ENCODE measurements around the gene MT1M. TPM values are rescaled to one million over a fixed set of nuclear protein-coding genes. Genes with fewer than 3 reads are reported as not detected.

MT1M gene
- polyA plus RNA-seq, 3 donors = not detected

DNA sequence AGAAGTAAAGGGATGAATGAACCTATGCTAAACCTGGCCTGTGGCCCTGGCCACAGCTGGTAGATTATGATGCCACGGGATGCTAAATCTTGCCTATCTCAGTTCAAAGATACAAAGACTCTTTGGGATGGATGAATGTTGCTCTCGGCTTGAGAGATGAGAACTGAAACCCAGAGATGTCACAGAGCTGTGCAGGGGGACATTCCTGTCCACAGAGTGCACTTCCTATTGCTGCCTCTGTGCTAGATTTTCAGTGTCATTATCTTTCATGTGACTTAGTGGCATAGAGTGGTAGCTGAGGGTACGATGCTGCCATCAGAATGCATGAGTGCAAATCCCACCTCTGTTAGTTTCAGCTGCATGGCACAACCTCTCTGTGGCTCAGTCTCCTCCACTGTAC lies 2.3 kb upstream of the MT1M start:
- Histone ChIP-seq H3K4me2 (replicated peaks; ENCODE audit: extremely low read depth, low read length, poor library complexity, severe bottlenecking) (no peak overlapping the region), H3K9me3 (replicated peaks in 1 of 2; ENCODE audit: control insufficient read depth in 1 of 2, insufficient read depth in 1 of 2, low read length in 2 of 2) (peaks cover 0 to 30% of the 10 kb centered on the region in 2 donors), H3K9ac (ENCODE audit: insufficient read depth, low read length, poor library complexity, severe bottlenecking) (no peak overlapping the region), H3K4me1 (ENCODE audit: control insufficient read depth in 1 of 2, insufficient read depth in 2 of 2, low read length in 2 of 2) (peaks cover 20 to 30% of the 10 kb centered on the region in 2 donors), H3K36me3 (replicated peaks in 1 of 2; ENCODE audit: control insufficient read depth in 1 of 2, insufficient read depth in 2 of 2, low read length in 2 of 2) (no peaks in the 10 kb centered on the region), H3K27ac (ENCODE audit: low read depth in 1 of 2, low read length in 2 of 2) (no peak overlapping the region), H4K20me1 (ENCODE audit: insufficient read depth, low read length) (no peaks in the 10 kb centered on the region), H2AFZ (ENCODE audit: insufficient read depth, low read depth, low read length, poor library complexity, severe bottlenecking) (no peak overlapping the region), H3K27me3 (ENCODE audit: control insufficient read depth in 2 of 2, insufficient read depth in 2 of 2, low read length in 2 of 2) (peaks cover 44 to 84% of the 10 kb centered on the region in 2 donors), H3K79me2 (ENCODE audit: insufficient read depth, low read length) (no peaks in the 10 kb centered on the region), H3K4me3 (replicated peaks in 1 of 3; ENCODE audit: low read depth in 2 of 3, low read length in 3 of 3) (no peak overlapping the region)
- intact Hi-C loops (cut with micrococcal nuclease) = no loop called here
- DNase-seq = peak in 1 of 3 donors; percentile 26
- Mint-ChIP-seq H3K27me3 (ENCODE audit: low read depth in 3 of 3) (peaks cover 73 to 93% (median 88%) of the 10 kb centered on the region in 3 donors), H3K4me1 (peaks cover 38% of the 10 kb centered on the region), H3K27ac (no peak overlapping the region), H3K36me3 (peaks cover 0 to 9% of the 10 kb centered on the region in 2 donors), H3K9me3 (peaks cover 0 to 23% (median 6%) of the 10 kb centered on the region in 7 donors), H3K4me3 (peak overlapping the region in 1 of 2 donors; percentile 53)
- WGBS (ENCODE audit: insufficient coverage) = 17% methylated on average over 2 of the region's 3 CpGs
- TF ChIP-seq, protein P1, sequence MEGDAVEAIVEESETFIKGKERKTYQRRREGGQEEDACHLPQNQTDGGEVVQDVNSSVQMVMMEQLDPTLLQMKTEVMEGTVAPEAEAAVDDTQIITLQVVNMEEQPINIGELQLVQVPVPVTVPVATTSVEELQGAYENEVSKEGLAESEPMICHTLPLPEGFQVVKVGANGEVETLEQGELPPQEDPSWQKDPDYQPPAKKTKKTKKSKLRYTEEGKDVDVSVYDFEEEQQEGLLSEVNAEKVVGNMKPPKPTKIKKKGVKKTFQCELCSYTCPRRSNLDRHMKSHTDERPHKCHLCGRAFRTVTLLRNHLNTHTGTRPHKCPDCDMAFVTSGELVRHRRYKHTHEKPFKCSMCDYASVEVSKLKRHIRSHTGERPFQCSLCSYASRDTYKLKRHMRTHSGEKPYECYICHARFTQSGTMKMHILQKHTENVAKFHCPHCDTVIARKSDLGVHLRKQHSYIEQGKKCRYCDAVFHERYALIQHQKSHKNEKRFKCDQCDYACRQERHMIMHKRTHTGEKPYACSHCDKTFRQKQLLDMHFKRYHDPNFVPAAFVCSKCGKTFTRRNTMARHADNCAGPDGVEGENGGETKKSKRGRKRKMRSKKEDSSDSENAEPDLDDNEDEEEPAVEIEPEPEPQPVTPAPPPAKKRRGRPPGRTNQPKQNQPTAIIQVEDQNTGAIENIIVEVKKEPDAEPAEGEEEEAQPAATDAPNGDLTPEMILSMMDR (IDR thresholded peaks at IDR 0.05) = no peak

DNA sequence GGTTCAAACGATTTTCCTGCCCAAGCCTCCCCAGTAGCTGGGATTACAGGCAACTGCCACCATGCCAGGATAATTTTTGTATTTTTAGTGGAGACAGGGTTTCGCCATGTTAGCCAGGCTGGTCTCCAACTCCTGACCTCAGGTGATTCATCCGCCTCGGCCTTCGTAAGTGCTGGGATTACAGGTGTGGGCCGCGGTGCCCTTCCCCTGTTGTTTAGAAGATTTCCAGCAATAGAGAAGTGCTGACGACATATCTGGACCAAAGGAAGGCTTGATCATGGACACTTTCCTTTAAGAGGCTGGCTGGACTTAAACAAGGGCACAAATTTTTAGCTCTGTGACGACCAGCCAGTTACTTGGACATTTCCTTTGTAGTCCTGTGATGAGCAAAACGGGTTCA lies 1.3 kb upstream of the MT1M start:
- Mint-ChIP-seq H3K27me3 (ENCODE audit: low read depth in 3 of 3) (peaks cover 72 to 93% (median 89%) of the 10 kb centered on the region in 3 donors), H3K27ac (no peak overlapping the region), H3K36me3 (peaks cover 0 to 9% of the 10 kb centered on the region in 2 donors), H3K4me1 (peaks cover 35% of the 10 kb centered on the region), H3K4me3 (peak overlapping the region in 1 of 2 donors; percentile 94), H3K9me3 (peaks cover 0 to 23% (median 8%) of the 10 kb centered on the region in 7 donors)
- Histone ChIP-seq H3K79me2 (ENCODE audit: insufficient read depth, low read length) (no peaks in the 10 kb centered on the region), H3K36me3 (replicated peaks in 1 of 2; ENCODE audit: control insufficient read depth in 1 of 2, insufficient read depth in 2 of 2, low read length in 2 of 2) (no peaks in the 10 kb centered on the region), H3K27me3 (ENCODE audit: control insufficient read depth in 2 of 2, insufficient read depth in 2 of 2, low read length in 2 of 2) (peaks cover 55 to 84% of the 10 kb centered on the region in 2 donors), H3K4me2 (replicated peaks; ENCODE audit: extremely low read depth, low read length, poor library complexity, severe bottlenecking) (no peak overlapping the region), H3K9ac (ENCODE audit: insufficient read depth, low read length, poor library complexity, severe bottlenecking) (no peak overlapping the region), H3K4me1 (ENCODE audit: control insufficient read depth in 1 of 2, insufficient read depth in 2 of 2, low read length in 2 of 2) (peaks cover 10 to 20% of the 10 kb centered on the region in 2 donors), H3K9me3 (replicated peaks in 1 of 2; ENCODE audit: control insufficient read depth in 1 of 2, insufficient read depth in 1 of 2, low read length in 2 of 2) (peaks cover 0 to 40% of the 10 kb centered on the region in 2 donors), H2AFZ (ENCODE audit: insufficient read depth, low read depth, low read length, poor library complexity, severe bottlenecking) (no peak overlapping the region), H3K27ac (ENCODE audit: low read depth in 1 of 2, low read length in 2 of 2) (no peak overlapping the region), H4K20me1 (ENCODE audit: insufficient read depth, low read length) (no peaks in the 10 kb centered on the region), H3K4me3 (replicated peaks in 1 of 3; ENCODE audit: low read depth in 2 of 3, low read length in 3 of 3) (no peak overlapping the region)
- intact Hi-C loops (cut with micrococcal nuclease) = no loop called here
- DNase-seq = no peak
- TF ChIP-seq, protein P1 (IDR thresholded peaks at IDR 0.05) = no peak
- WGBS (ENCODE audit: insufficient coverage) = 100% methylated on average over 1 of the region's 10 CpGs

All from CD14-positive monocyte (primary cell).